GM21367 (cell line): ENCODE measurements around the gene ENHO.
"Not testable (repeated sequence)": the region's sequence is repeated elsewhere in the genome, so short reads cannot be mapped to it uniquely, and the experiment has no call there.

Experiments
- ATAC-seq: cut with Tn5 transposase; IDR thresholded peaks from one replicate; pipeline ENCODE4 v1.9.1; 2021; ENCODE audit not compliant: unreplicated experiment

The ENHO gene

DNA sequence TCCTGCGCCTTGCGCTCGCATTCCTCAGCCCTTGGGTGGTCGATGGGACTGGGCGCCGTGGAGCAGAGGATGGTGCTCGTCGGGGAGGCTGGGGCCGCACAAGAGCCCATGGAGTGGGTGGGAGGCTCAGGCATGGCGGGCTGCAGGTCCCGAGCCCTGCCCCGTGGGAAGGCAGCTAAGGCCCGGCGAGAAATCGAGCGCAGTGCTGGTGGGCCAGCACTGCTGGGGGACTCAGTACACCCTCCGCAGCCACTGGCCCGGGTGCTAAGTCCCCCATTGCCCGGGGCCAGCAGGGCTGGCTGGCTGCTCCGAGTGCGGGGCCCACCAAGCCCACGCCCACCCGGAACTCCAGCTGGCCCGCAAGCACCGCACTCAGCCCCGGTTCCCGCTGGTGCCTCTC is 40.0 kb downstream of the ENHO start:
- ATAC-seq, result not testable (repeated sequence)

DNA sequence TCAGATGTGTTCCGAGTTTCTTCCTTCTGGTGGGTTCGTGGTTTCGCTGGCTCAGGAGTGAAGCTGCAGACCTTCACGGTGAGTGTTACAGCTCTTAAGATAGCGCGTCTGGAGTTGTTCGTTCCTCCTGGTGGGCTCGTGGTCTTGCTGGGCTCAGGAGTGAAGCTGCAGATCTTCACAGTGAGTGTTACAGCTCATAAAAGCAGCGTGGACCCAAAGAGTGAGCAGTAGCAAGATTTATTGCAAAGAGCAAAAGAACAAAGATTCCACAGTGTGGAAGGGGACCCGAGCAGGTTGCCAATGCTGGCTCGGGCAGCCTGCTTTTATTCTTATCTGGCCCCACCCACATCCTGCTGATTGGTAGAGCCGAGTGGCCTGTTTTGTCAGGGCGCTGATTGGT is 41.2 kb downstream of the ENHO start:
- not testable (repeated sequence) for ATAC-seq

DNA sequence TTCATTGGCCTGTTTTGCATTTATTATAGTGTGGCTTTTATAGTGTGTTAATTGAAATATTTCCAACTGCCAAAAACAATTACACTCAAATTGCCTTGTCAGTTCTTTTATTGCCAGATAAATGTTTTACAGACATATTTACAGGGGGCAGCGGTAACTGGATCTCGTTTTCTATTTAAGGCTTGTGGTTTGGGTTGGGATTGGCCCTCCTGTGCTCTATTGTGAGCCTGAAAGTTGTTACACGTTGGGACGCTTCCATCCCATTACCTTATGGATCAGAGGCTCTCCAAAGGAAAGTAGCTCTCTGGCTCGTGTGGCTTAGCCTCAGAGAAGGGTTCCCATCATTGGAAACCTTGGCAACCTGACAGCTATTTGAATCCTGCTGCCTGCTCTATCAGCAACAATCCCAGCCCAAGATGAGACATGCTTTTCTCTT is 43.3 kb downstream of the ENHO start:
- ATAC-seq, result no peak

DNA sequence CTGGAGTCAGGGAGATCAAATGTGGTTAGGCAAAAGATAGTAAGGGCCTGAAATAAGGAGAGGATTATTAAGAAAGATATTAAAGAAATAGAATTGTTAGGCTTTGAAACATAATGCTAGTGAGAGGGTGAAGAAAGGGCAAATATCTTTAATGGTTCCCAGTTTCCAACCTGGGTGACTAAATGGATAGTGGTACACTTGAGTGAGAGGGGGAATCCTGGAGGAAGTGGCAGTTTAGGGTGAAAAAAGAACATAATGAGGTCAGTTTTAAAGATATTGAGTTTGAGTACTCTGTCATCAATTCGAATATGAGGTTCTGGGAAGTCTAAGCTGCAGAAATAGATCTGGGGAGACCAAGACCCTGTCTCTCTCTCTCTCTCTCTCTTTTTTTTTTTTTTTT is 45.2 kb downstream of the ENHO start:
- ATAC-seq, result no peak

DNA sequence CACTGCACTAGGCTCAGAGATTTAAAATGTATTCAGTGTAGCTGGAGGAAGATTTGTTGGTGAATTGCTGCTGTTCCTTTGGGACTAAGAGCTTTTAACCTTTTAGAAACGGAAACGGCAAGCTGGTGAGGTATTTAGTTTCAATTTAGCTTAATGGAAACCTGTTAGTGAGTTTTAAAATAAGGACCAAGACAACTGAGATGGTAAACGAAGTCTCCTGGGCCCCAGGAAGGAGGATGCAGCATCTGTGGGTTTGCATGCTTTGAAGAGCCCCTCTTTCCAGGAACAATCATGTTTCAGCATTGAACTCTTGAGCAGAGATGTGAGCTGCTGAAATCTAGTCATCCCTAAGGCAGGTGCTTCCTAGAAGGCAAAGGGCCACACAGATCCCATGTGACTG is 47.7 kb downstream of the ENHO start:
- ATAC-seq, result no peak
